ENCODE results near the gene HPN. TPM values are rescaled to one million over a fixed set of nuclear protein-coding genes. Genes with fewer than 3 reads are reported as not detected.
"Not testable (repeated sequence)": the region's sequence is repeated elsewhere in the genome, so short reads cannot be mapped to it uniquely, and the experiment has no call there.

The HPN gene
- total RNA-seq, 2 donors from 2014 or later, result 2.5 to 7.2 TPM

GRCh38 chr19:35095667-35096368 lies 54.3 kb downstream of the HPN start:
- Histone ChIP-seq H3K4me1 (peaks cover 0 to 8% of the 10 kb centered on the region in 2 donors), H3K4me3 (no peak overlapping the region), H3K27ac (no peak overlapping the region), H3K36me3 (no peaks in the 10 kb centered on the region), H3K27me3 (no peaks in the 10 kb centered on the region), H3K9me3 (no peaks in the 10 kb centered on the region)
- no peak for DNase-seq (ENCODE audit: low spot score)
- TF ChIP-seq, protein P1, sequence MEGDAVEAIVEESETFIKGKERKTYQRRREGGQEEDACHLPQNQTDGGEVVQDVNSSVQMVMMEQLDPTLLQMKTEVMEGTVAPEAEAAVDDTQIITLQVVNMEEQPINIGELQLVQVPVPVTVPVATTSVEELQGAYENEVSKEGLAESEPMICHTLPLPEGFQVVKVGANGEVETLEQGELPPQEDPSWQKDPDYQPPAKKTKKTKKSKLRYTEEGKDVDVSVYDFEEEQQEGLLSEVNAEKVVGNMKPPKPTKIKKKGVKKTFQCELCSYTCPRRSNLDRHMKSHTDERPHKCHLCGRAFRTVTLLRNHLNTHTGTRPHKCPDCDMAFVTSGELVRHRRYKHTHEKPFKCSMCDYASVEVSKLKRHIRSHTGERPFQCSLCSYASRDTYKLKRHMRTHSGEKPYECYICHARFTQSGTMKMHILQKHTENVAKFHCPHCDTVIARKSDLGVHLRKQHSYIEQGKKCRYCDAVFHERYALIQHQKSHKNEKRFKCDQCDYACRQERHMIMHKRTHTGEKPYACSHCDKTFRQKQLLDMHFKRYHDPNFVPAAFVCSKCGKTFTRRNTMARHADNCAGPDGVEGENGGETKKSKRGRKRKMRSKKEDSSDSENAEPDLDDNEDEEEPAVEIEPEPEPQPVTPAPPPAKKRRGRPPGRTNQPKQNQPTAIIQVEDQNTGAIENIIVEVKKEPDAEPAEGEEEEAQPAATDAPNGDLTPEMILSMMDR (IDR thresholded peaks at IDR 0.05), result no peak

DNA sequence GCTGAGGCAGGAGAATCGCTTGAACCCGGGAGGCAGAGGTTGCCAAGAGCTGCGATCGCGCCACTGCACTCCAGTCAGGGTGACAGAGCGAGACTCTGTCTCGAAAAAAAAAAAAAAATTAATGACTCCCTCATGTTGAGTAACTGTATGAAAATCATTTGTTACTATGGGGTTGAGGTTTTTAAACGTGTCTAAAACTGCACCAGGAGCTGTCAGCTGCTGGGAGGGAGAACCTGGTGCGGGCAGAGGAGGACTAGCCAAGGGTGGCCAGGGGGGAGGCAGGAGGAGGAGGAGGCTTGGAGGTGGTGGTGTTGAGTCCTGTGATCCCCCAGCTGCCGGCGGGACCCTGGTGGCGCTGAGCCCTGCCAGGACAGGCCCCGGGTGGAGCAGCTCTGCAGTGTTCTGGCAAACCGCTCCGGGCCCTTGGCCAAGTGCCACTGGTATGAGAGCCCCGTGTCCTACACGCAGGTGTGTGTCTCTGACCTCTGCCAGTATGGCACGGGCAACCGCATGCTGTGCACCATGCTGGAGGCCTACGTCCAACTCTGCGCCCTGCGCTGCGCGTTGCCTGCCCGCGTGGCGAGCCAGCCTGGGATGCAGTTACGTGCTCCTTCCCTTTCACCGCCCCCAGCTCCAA lies 57.0 kb downstream of the HPN start:
- no peak overlapping the region for H3K27ac ChIP-seq
- DNase-seq (ENCODE audit: low spot score), result no peak

DNA sequence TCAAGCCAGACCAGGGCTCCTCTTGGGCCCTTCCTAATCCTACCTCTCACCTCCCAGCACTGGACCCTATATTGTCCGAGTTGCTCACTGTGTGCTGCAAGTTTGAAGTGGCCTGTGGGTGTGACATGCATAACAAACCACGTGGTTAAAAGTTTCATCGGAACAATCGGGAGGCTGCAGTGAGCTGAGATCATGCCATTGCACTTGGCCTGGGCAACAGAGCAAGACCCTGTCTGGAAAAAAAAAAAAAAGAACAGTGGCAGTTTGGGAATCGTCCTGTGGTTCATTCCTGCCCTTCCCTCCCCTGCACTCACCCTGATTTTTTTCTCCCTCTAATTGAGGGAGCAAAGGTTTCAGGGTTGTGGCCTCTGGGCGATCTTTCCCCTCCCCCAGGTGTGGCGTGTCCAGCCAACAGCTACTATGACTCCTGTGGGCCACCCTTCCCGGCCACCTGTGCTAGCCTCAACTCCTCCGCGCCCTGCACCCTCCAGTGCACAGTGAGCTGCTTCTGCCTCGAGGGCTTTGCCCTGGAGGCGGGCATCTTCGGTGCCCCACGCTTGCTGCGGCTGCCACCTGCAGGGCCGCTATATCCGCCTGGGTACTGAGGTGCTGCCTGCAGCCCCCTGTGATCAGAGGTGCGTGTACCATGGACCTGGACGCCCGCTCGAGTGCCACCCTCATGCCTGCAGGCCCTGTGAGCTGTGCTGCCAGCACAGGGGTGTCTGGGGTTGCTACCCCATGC lies 57.8 kb downstream of the HPN start:
- Histone ChIP-seq H3K27ac (no peak overlapping the region), H3K9me3 (no peaks in the 10 kb centered on the region), H3K36me3 (no peaks in the 10 kb centered on the region), H3K4me3 (no peak overlapping the region), H3K4me1 (peaks cover 0 to 6% of the 10 kb centered on the region in 2 donors), H3K27me3 (no peaks in the 10 kb centered on the region)
- TF ChIP-seq, protein P1 (IDR thresholded peaks at IDR 0.05), result no peak
- DNase-seq (ENCODE audit: low spot score), result no peak

More for the DNA sequence above, 57.0 kb downstream of the HPN start:
- Histone ChIP-seq H3K9me3 (no peaks in the 10 kb centered on the region), H3K4me1 (peaks cover 0 to 6% of the 10 kb centered on the region in 2 donors), H3K4me3 (no peak overlapping the region), H3K36me3 (no peaks in the 10 kb centered on the region), H3K27me3 (no peaks in the 10 kb centered on the region)
- TF ChIP-seq, protein P1 (IDR thresholded peaks at IDR 0.05), result no peak

GRCh38 chr19:35099897-35100275 lies 58.4 kb downstream of the HPN start:
- H3K4me3 ChIP-seq, result no peak overlapping the region
- H3K27me3 ChIP-seq, result no peaks in the 10 kb centered on the region
- no peak for DNase-seq (ENCODE audit: low spot score)
- TF ChIP-seq, protein P1 (IDR thresholded peaks at IDR 0.05), result no peak
- no peak overlapping the region for H3K27ac ChIP-seq
- peaks cover 0 to 6% of the 10 kb centered on the region in 2 donors for H3K4me1 ChIP-seq
- H3K9me3 ChIP-seq, result no peaks in the 10 kb centered on the region
- no peaks in the 10 kb centered on the region for H3K36me3 ChIP-seq

- DNase-seq (ENCODE audit: low spot score), result no peak
- Histone ChIP-seq H3K9me3 (no peaks in the 10 kb centered on the region), H3K27me3 (no peaks in the 10 kb centered on the region), H3K4me1 (peaks cover 0 to 6% of the 10 kb centered on the region in 2 donors), H3K4me3 (no peak overlapping the region), H3K27ac (no peak overlapping the region), H3K36me3 (no peaks in the 10 kb centered on the region)
- TF ChIP-seq, protein P1 (IDR thresholded peaks at IDR 0.05), result no peak
Observed at GRCh38 chr19:35100588-35101533, 59.3 kb downstream of the HPN start.

- not testable (repeated sequence) for H3K9me3 ChIP-seq; DNase-seq (ENCODE audit: low spot score); H3K4me1 ChIP-seq; H3K27me3 ChIP-seq; H3K36me3 ChIP-seq; H3K27ac ChIP-seq; H3K4me3 ChIP-seq
Observed at GRCh38 chr19:35101949-35102348, 60.4 kb downstream of the HPN start.

DNA sequence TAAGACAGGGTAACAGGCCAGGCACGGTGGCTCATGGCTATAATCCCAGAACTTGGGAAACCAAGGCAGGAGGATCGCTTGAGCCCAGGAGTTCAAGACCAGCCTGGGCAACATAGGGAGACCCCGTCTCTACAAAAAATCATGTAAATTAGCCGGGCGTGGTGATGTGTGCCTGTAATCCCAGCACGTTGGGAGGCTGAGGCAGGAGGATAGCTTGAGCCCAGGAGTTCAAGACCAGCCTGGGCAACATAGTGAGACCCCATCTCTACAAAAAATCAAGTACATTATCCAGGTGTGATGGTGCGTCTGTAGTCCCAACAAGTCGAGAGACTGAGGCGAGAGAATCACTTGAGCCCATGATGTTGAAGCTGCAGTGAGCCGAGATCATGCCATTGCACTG lies 62.1 kb downstream of the HPN start:
- not testable (repeated sequence) for H3K9me3 ChIP-seq; H3K36me3 ChIP-seq; H3K27ac ChIP-seq; H3K4me3 ChIP-seq; H3K4me1 ChIP-seq; H3K27me3 ChIP-seq; DNase-seq (ENCODE audit: low spot score)
